ENCODE results near the gene SARS2.

DNA sequence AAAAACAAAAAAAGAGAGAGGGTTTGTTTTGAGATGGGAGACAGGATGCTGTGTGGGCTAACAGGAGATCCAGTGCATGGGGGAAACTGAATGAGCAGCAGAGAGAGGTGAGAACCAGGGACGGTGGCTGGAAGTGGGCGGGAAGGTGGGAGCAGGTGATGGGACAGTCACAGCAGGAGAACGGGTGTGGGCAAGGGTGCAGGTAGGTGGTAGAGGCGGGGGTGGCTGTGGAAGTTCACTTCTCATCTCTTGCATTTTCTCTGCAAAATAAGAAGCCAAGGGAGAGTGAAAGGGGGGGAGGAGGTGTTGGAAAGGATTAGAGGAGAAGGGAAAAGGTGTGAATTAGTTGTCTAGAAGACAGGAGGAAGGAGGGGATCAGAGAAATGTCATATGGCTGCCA lies 23.1 kb upstream of the SARS2 start:
- TF ChIP-seq EZH2 (IDR thresholded peaks at IDR 0.05) (no peak), POLR2AphosphoS5 (IDR thresholded peaks at IDR 0.05; ENCODE audit: borderline replicate concordance, low read depth, low read length) (no peak)
